SK-N-SH (cell line): ENCODE measurements around the gene TEX19. TPM values are rescaled to one million over a fixed set of nuclear protein-coding genes. Genes with fewer than 3 reads are reported as not detected.

Experiments used
- CTCF ChIA-PET: fragments of 300-600, 350-600 bp; formaldehyde crosslinking; extraction: SDS; loops from one replicate; lab custom pipeline; 2021; lab: Yijun Ruan, JAX
- POLR2A ChIA-PET: fragments of 350-600 bp; sonication (Branson Sonifier 250); formaldehyde crosslinking; extraction: SDS; loops from one replicate; lab custom pipeline; 2020; ENCODE audit warnings: antibody characterized with exemption, inconsistent platforms; lab: Yijun Ruan, JAX
- DNase-seq: peaks from one replicate; pipeline ENCODE4 v3.0.0; 2012
- H2AFZ ChIP-seq: fragments of 200-600 bp; sonication (generic); 2 replicates; pipeline ENCODE4 v1.8.1; 2016; ENCODE audit warnings: antibody characterized with exemption, mild to moderate bottlenecking, low read depth
- H3F3A ChIP-seq: fragments of 200-600 bp; sonication (generic); replicated peaks from 2 replicates; pipeline ENCODE3; 2016; ENCODE audit warnings: antibody characterized with exemption, mild to moderate bottlenecking; ENCODE audit not compliant: insufficient read depth
- H3K27ac ChIP-seq, 2 experiments: fragments of 200-500 bp in 1 of 2; fragments of 200-600 bp in 1 of 2; sonication (Bioruptor generic) in 1 of 2; sonication (generic), shearing (Covaris generic) in 1 of 2; 2 replicates each; pipeline versions ENCODE4 v1.5.1 to v1.6.1; 2014 to 2016; ENCODE audit warnings: low read depth in 2 of 2, inconsistent platforms in 1 of 2, low read length in 1 of 2, mild to moderate bottlenecking in 1 of 2, mixed read lengths in 1 of 2
- H3K27me3 ChIP-seq: fragments of 200-600 bp; sonication (generic), shearing (Covaris generic); 2 replicates; pipeline ENCODE4 v1.6.1; 2016; ENCODE audit warnings: mixed run types; ENCODE audit not compliant: insufficient read depth
- H3K36me3 ChIP-seq, 2 experiments: fragments of 200-500 bp in 1 of 2; fragments of 200-600 bp in 1 of 2; sonication (Bioruptor generic) in 1 of 2; sonication (generic) in 1 of 2; replicated peaks in 1 of 2; 2 replicates each; pipeline versions ENCODE3 to v1.5.1; 2014 to 2016; ENCODE audit warnings: low read length in 1 of 2, mild to moderate bottlenecking in 1 of 2; ENCODE audit not compliant: insufficient read depth in 2 of 2, control insufficient read depth in 1 of 2
- H3K4me1 ChIP-seq, 2 experiments: fragments of 200-500 bp in 1 of 2; fragments of 200-600 bp in 1 of 2; sonication (Bioruptor generic) in 1 of 2; sonication (generic), shearing (Covaris generic) in 1 of 2; 2 replicates each; pipeline versions ENCODE4 v1.5.1 to v1.6.1; 2014 to 2016; ENCODE audit warnings: low read depth in 1 of 2, low read length in 1 of 2, mixed run types in 1 of 2; ENCODE audit not compliant: insufficient read depth in 2 of 2, control insufficient read depth in 1 of 2
- H3K4me2 ChIP-seq: fragments of 200-600 bp; sonication (generic), shearing (Covaris generic); 2 replicates; pipeline ENCODE4 v1.6.1; 2017; ENCODE audit warnings: mixed run types
- H3K4me3 ChIP-seq, 2 experiments: fragments of 200-500 bp in 1 of 2; fragments of 200-600 bp in 1 of 2; sonication (Bioruptor generic) in 1 of 2; sonication (generic), shearing (Covaris generic) in 1 of 2; 2 replicates each; pipeline versions ENCODE4 v1.5.1 to v1.8.1; 2014 to 2016; ENCODE audit warnings: low read depth in 2 of 2, inconsistent platforms in 1 of 2, low read length in 1 of 2, mild to moderate bottlenecking in 1 of 2, mixed read lengths in 1 of 2, moderate library complexity in 1 of 2
- H3K79me2 ChIP-seq: fragments of 200-600 bp; sonication (generic); 2 replicates; pipeline ENCODE4 v1.8.1; 2017; ENCODE audit warnings: mild to moderate bottlenecking; ENCODE audit not compliant: insufficient read depth
- H3K9ac ChIP-seq: fragments of 200-600 bp; sonication (generic); 2 replicates; pipeline ENCODE4 v1.6.1; 2017; ENCODE audit warnings: mixed run types
- H3K9me2 ChIP-seq: fragments of 200-600 bp; sonication (generic); 2 replicates; pipeline ENCODE4 v1.6.1; 2017; ENCODE audit warnings: mixed run types
- H3K9me3 ChIP-seq: fragments of 200-600 bp; sonication (generic); 2 replicates; pipeline ENCODE4 v1.6.1; 2017; ENCODE audit warnings: mixed run types, mild to moderate bottlenecking, moderate library complexity
- H4K20me1 ChIP-seq: fragments of 200-600 bp; sonication (generic); 2 replicates; pipeline ENCODE4 v1.6.1; 2017; ENCODE audit warnings: mild to moderate bottlenecking, mixed run types; ENCODE audit not compliant: insufficient read depth
- CHD2 ChIP-seq: fragments of 150-350 bp; IDR thresholded peaks from 2 replicates; pipeline ENCODE4 v1.6.1; 2018; ENCODE audit warnings: low read length; ENCODE audit not compliant: partially characterized antibody
- FOSL2 ChIP-seq: IDR thresholded peaks from 2 replicates; pipeline ENCODE4 v1.4.0; 2012; ENCODE audit warnings: low read depth, mild to moderate bottlenecking, moderate library complexity, borderline replicate concordance
- FOXM1 ChIP-seq: IDR thresholded peaks from 2 replicates; pipeline ENCODE4 v1.4.0; 2012; ENCODE audit warnings: low read depth, mild to moderate bottlenecking
- GABPA ChIP-seq: IDR thresholded peaks from 2 replicates; pipeline ENCODE4 v1.4.0; 2012; ENCODE audit warnings: low read depth, mild to moderate bottlenecking
- GATA2 ChIP-seq: sonication (generic); formaldehyde crosslinking; IDR thresholded peaks from 2 replicates; pipeline ENCODE4 v1.5.0; 2020; ENCODE audit warnings: mild to moderate bottlenecking, missing genetic modification reagents
- MEF2A ChIP-seq: IDR thresholded peaks from 2 replicates; pipeline ENCODE4 v1.4.0; 2012; ENCODE audit warnings: low read depth, borderline replicate concordance
- NFIC ChIP-seq: IDR thresholded peaks from 2 replicates; pipeline ENCODE4 v1.4.0; 2012; ENCODE audit warnings: borderline replicate concordance
- PBX3 ChIP-seq: IDR thresholded peaks from 2 replicates; pipeline ENCODE4; 2012
- POLR2AphosphoS5 ChIP-seq: IDR thresholded peaks from 2 replicates; pipeline ENCODE4 v1.6.1; 2012; ENCODE audit warnings: low read depth, low read length
- RAD21 ChIP-seq: IDR thresholded peaks from 2 replicates; pipeline ENCODE4 v1.6.1; 2012; ENCODE audit warnings: mild to moderate bottlenecking, low read length
- RCOR1 ChIP-seq: fragments of 150-350 bp; IDR thresholded peaks from 2 replicates; pipeline ENCODE4 v1.6.1; 2017; ENCODE audit warnings: antibody characterized with exemption, low read length
- RFX5 ChIP-seq: IDR thresholded peaks from 2 replicates; pipeline ENCODE4 v1.6.1; 2012; ENCODE audit warnings: mild to moderate bottlenecking, improper control_type of control experiment, low read length
- RXRA ChIP-seq: IDR thresholded peaks from 2 replicates; pipeline ENCODE4 v1.4.0; 2012; ENCODE audit warnings: low read depth, mild to moderate bottlenecking, borderline replicate concordance
- SIN3A ChIP-seq: IDR thresholded peaks from 2 replicates; pipeline ENCODE4 v1.6.1; 2012; ENCODE audit warnings: low read depth, mild to moderate bottlenecking, low read length, moderate library complexity, borderline replicate concordance
- TCF12 ChIP-seq: IDR thresholded peaks from 2 replicates; pipeline ENCODE4 v1.4.0; 2012
- TEAD4 ChIP-seq: IDR thresholded peaks from 2 replicates; pipeline ENCODE4 v1.4.0; 2012; ENCODE audit warnings: mild to moderate bottlenecking, borderline replicate concordance; ENCODE audit not compliant: insufficient read depth
- USF1 ChIP-seq: IDR thresholded peaks from 2 replicates; pipeline ENCODE4 v1.4.0; 2012; ENCODE audit warnings: low read depth, borderline replicate concordance
- USF2 ChIP-seq: fragments of 150-350 bp; IDR thresholded peaks from 2 replicates; pipeline ENCODE4 v1.6.1; 2017; ENCODE audit warnings: antibody characterized with exemption, low read length, low read depth, borderline replicate concordance
- WGBS: methylation state at CpG from one replicate; pipeline ENCODE4 v1.1.6; 2017; ENCODE audit warnings: low lambda C conversion rate; 5-methylcytosine and 5-hydroxymethylcytosine counted together
- polyA plus RNA-seq, 3 experiments: library from polyadenylated mRNA; depleted of rRNA; stranded (reverse); fragments of >200 nt; gene quantifications; 2 replicates each; pipeline ENCODE4 v1.2.3, GENCODE V29; 2012
- TF ChIP-seq, protein P1 (sequence below): fragments of 150-350 bp; IDR thresholded peaks from 2 replicates; pipeline ENCODE4 v1.6.1; 2016; ENCODE audit warnings: mild to moderate bottlenecking, low read depth, low read length

TEX19 gene
- polyA plus RNA-seq, 1 of the 3 experiments (the other 2 are of a cell fraction): 0.10 TPM

DNA sequence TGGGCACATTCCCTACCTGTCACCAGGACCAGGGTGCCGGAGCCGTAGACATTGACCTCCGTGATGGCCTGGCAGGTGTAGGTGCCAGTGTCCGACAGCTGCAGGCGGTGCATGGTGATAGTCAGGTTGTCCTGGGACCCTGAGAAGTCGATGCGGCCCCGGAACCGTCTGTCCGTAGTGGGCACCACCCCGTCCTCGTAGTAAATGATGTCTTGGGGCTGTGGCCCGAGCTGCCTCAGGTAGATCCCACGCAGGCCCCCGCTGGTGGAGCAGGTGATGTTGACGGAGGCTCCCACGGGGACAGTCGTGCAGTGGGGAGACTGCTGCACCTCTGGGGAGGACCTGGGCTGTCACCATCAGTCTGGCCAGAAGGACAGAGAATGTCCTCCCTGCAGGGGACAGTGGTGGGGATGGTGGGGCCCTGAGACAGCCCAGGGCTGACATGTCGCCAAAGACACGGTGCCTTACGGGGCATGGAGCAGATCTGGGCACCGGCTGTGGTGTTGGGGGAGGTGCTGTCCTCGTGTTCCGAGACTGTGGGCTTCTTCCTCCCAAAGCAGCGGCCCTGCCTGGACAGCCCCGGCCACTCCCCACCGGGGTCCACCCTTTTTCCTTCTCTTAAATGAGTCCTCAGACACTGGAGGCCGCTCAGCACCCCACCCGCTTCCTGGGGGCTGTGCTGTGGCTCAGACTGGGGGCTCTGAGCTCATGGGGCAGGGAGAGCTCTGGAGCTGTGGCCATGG is 42.2 kb upstream of the TEX19 start:
- Histone ChIP-seq H3K27ac (no peak overlapping the region), H3K36me3 (no peaks in the 10 kb centered on the region), H2AFZ (no peak overlapping the region), H3K9me2 (no peaks in the 10 kb centered on the region), H3K4me2 (no peak overlapping the region), H3K4me3 (no peak overlapping the region), H3F3A (peaks cover 20% of the 10 kb centered on the region), H3K9me3 (no peaks in the 10 kb centered on the region), H3K4me1 (peaks cover 5 to 14% of the 10 kb centered on the region in 2 experiments; a peak in 3 of 4 replicates), H3K27me3 (peaks cover 11% of the 10 kb centered on the region; the same call in 1 of the 2 replicates), H3K79me2 (no peaks in the 10 kb centered on the region), H3K9ac (no peak overlapping the region), H4K20me1 (no peaks in the 10 kb centered on the region)
- no peak for TF ChIP-seq POLR2AphosphoS5
- TF ChIP-seq NFIC: no peak
- TF ChIP-seq GABPA: no peak
- TF ChIP-seq TEAD4: no peak
- no peak for TF ChIP-seq PBX3
- no peak for TF ChIP-seq RCOR1
- TF ChIP-seq GATA2 (CRISPR knock-in tag): no peak
- TF ChIP-seq RAD21: no peak
- no peak for TF ChIP-seq FOXM1
- no peak for TF ChIP-seq CHD2
- no peak for TF ChIP-seq TCF12
- no peak for DNase-seq
- ChIA-PET CTCF (interaction anchor here (1.0 to 3.0 kb wide), 7 partner anchors 9 to 111 kb away, joined by 3 to 24 read pairs (median 5); no protein-coding TSS in a partner anchor), POLR2A (interaction anchor here (0.8 kb wide), 1 partner anchor 11 kb away, joined by 3 read pairs; no protein-coding TSS in a partner anchor)
- 90% methylated on average over 26 of the region's 29 CpGs for WGBS

DNA sequence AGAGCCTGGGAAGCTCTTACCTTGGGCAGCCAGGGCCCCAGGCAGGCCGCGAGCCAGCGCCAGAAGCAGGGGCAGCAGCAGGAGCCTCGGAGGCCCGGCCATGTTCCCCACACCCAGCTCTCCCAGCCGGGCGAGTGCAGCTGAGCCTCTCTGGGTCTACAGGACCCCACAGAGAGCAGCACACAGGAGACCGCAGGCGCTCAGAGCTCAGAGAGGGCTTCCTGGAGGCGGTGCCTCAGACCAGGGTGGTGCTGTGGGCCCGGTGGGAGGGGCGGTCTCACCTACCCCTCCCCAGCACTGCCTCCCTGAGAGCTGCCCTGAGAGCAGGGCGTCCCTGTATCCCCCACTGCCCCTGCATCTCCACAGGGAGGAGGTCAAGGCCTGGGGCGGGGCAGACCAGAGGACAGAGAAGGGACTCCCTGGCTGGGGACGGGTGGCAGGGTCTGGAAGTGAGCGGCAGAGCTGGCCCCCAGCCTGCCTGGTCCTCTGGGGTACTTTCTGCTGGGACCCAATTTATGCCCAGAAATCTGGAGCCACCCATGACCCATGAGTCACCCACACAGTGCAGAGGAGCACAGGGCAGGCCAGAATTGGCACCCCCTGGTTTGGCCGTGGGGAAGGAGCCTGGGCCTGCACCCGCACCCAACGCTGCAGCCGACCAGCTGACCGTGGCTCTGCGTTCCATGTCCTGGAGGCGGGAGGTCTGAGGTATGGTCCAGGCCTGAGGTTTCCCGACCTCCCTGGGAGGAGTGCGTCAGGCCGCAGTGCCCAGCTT is 41.5 kb upstream of the TEX19 start, which contains the start of gene CD7:
CD7 (minus strand) TSS at position 215 of the 775 bp plus-strand sequence; CDS start at position 102, 113 bp downstream.
- H3K9me2 ChIP-seq: no peaks in the 10 kb centered on the region
- H3K79me2 ChIP-seq: no peaks in the 10 kb centered on the region
- 87% methylated on average over 18 of the region's 26 CpGs for WGBS
- H3K4me3 ChIP-seq: no peak within 1 kb of the TSS
- H3K9me3 ChIP-seq: no peaks in the 10 kb centered on the region
- H2AFZ ChIP-seq: no peak within 1 kb of the TSS
- no peaks in the 10 kb centered on the region for H4K20me1 ChIP-seq
- H3F3A ChIP-seq: peaks cover 20% of the 10 kb centered on the region
- no peaks in the 10 kb centered on the region for H3K36me3 ChIP-seq
- H3K27me3 ChIP-seq: peaks cover 17% of the 10 kb centered on the region; the same call in 1 of the 2 replicates
- no peak within 1 kb of the TSS for H3K27ac ChIP-seq
- no peak for DNase-seq
- ChIA-PET POLR2A (interaction anchor here (0.5 to 0.8 kb wide), 2 partner anchors 10 to 20 kb away, joined by 3 read pairs; no protein-coding TSS in a partner anchor), CTCF (interaction anchor here (0.5 to 3.0 kb wide), 9 partner anchors 10 to 298 kb away, joined by 3 to 24 read pairs (median 3); no protein-coding TSS in a partner anchor)
- no peak within 1 kb of the TSS for H3K9ac ChIP-seq
- peaks cover 5 to 14% of the 10 kb centered on the region in 2 experiments; a peak in 3 of 4 replicates for H3K4me1 ChIP-seq
- H3K4me2 ChIP-seq: no peak within 1 kb of the TSS
- TF ChIP-seq RFX5: no peak
- TF ChIP-seq GATA2 (CRISPR knock-in tag): no peak
- no peak for TF ChIP-seq MEF2A
- no peak for TF ChIP-seq GABPA
- no peak for TF ChIP-seq TCF12
- TF ChIP-seq RAD21: no peak
- TF ChIP-seq USF1: no peak
- no peak for TF ChIP-seq FOSL2
- TF ChIP-seq, protein P1, sequence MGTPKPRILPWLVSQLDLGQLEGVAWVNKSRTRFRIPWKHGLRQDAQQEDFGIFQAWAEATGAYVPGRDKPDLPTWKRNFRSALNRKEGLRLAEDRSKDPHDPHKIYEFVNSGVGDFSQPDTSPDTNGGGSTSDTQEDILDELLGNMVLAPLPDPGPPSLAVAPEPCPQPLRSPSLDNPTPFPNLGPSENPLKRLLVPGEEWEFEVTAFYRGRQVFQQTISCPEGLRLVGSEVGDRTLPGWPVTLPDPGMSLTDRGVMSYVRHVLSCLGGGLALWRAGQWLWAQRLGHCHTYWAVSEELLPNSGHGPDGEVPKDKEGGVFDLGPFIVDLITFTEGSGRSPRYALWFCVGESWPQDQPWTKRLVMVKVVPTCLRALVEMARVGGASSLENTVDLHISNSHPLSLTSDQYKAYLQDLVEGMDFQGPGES: no peak
- TF ChIP-seq SIN3A: no peak
- TF ChIP-seq NFIC: no peak
- TF ChIP-seq PBX3: no peak
- TF ChIP-seq POLR2AphosphoS5: no peak
- no peak for TF ChIP-seq USF2
- no peak for TF ChIP-seq RXRA
